HG03575 (cell line): Measurements from ENCODE around the gene ANKRD45.
"Not testable (repeated sequence)": the region's sequence is repeated elsewhere in the genome, so short reads cannot be mapped to it uniquely, and the experiment has no call there.

Experiments
- ATAC-seq: cut with Tn5 transposase; IDR thresholded peaks from one replicate; pipeline ENCODE4 v1.9.1; 2021; ENCODE audit not compliant: unreplicated experiment, insufficient number of reproducible peaks, low FRiP score; ENCODE audit errors: extremely low read depth

ANKRD45 gene

GRCh38 chr1:173581383-173582079, 88.1 kb downstream of the ANKRD45 start:
- ATAC-seq, result no peak

GRCh38 chr1:173580658-173581057, 89.0 kb downstream of the ANKRD45 start:
- ATAC-seq, result no peak

- no peak for ATAC-seq
Observed at GRCh38 chr1:173580071-173580470, 89.6 kb downstream of the ANKRD45 start.

- ATAC-seq, result no peak
Observed at GRCh38 chr1:173573596-173573995, 96.1 kb downstream of the ANKRD45 start.

- no peak for ATAC-seq
Observed at GRCh38 chr1:173572201-173572873, 97.3 kb downstream of the ANKRD45 start.

- ATAC-seq, result no peak
Observed at GRCh38 chr1:173570370-173571007, 99.2 kb downstream of the ANKRD45 start.

- ATAC-seq, result no peak
Observed at GRCh38 chr1:173568483-173568882, 101.2 kb downstream of the ANKRD45 start.

- not testable (repeated sequence) for ATAC-seq
Observed at GRCh38 chr1:173563846-173564245, 105.8 kb downstream of the ANKRD45 start.

GRCh38 chr1:173562813-173563212, 106.8 kb downstream of the ANKRD45 start:
- no peak for ATAC-seq

GRCh38 chr1:173561263-173561662, 108.4 kb downstream of the ANKRD45 start:
- ATAC-seq, result no peak

GRCh38 chr1:173560285-173560880, 109.3 kb downstream of the ANKRD45 start:
- no peak for ATAC-seq
